Vagina (tissue), 2 donors: Measurements from ENCODE around the gene TMOD2. TPM values are rescaled to one million over a fixed set of nuclear protein-coding genes. Genes with fewer than 3 reads are reported as not detected.

ENCODE experiments used
- DNase-seq, 2 donors: peaks; one replicate each; pipeline ENCODE4 v3.0.0-alpha.2; 2017; ENCODE audit errors: extremely low spot score in 2 of 2
- H3K27ac ChIP-seq: fragments of 200-600 bp; sonication (generic); one replicate; pipeline ENCODE4 v1.5.1; 2019
- H3K27me3 ChIP-seq: fragments of 200-600 bp; sonication (generic); one replicate; pipeline ENCODE4 v1.5.1; 2019
- H3K36me3 ChIP-seq, 2 donors: fragments of 200-600 bp; sonication (generic); one replicate each; pipeline ENCODE4 v1.5.1; 2017 to 2019
- H3K4me1 ChIP-seq: fragments of 200-600 bp; sonication (generic); one replicate; pipeline ENCODE4 v1.5.1; 2019
- H3K4me3 ChIP-seq, 2 donors: fragments of 200-600 bp; sonication (generic); 1 replicate in 1 of 2; 2 replicates in 1 of 2; pipeline ENCODE4 v1.5.1; 2016 to 2019
- H3K9me3 ChIP-seq: fragments of 200-600 bp; sonication (generic); one replicate; pipeline ENCODE4 v1.5.1; 2019
- CTCF ChIP-seq, 3 experiments: fragments of 450-650 bp in 2 of 3; fragments of 200-600 bp in 1 of 3; sonication (generic) in 1 of 3; IDR thresholded peaks; one replicate each; pipeline ENCODE4 v1.5.1; 2017 to 2019; ENCODE audit warnings: antibody characterized with exemption in 3 of 3, mild to moderate bottlenecking in 2 of 3, moderate library complexity in 2 of 3
- POLR2A ChIP-seq, 2 donors: fragments of 450-650 bp; IDR thresholded peaks; one replicate each; pipeline ENCODE4 v1.6.1; 2017; ENCODE audit warnings: antibody characterized with exemption in 2 of 2, mild to moderate bottlenecking in 2 of 2, moderate library complexity in 2 of 2
- POLR2AphosphoS5 ChIP-seq, 2 donors: sonication (generic); formaldehyde crosslinking; IDR thresholded peaks; one replicate each; pipeline ENCODE4 v1.9.0; 2017; ENCODE audit warnings: antibody characterized with exemption in 2 of 2, mild to moderate bottlenecking in 2 of 2, low read depth in 1 of 2; ENCODE audit not compliant: insufficient read depth in 1 of 2
- intact Hi-C: fragments of 100-400 bp; cut with DNase I; formaldehyde crosslinking; loops from one replicate; pipeline ENCODE4 v1.15.1; 2023
- total RNA-seq: library from RNA; depleted of rRNA; stranded (reverse); fragments of >200 nt; gene quantifications from one replicate; pipeline ENCODE4 v1.2.3, GENCODE V29; 2016

TMOD2 gene
- total RNA-seq, 1 donor from 2014 or later: 18.4 TPM

- TF ChIP-seq POLR2A (IDR thresholded peaks at IDR 0.05): no peak
- TF ChIP-seq CTCF (IDR thresholded peaks at IDR 0.05): no peak
- no peak for TF ChIP-seq POLR2AphosphoS5 (IDR thresholded peaks at IDR 0.05; ENCODE audit: insufficient read depth in 1 of 2, low read depth in 1 of 2)
- Histone ChIP-seq H3K27ac (no peak overlapping the region), H3K27me3 (no peaks in the 10 kb centered on the region), H3K4me3 (no peak overlapping the region), H3K36me3 (peaks cover 0 to 10% of the 10 kb centered on the region in 2 donors), H3K4me1 (no peaks in the 10 kb centered on the region), H3K9me3 (no peaks in the 10 kb centered on the region)
- intact Hi-C loops: no loop called here
- no peak for DNase-seq
Measured at GRCh38 chr15:51801391-51801835, 50.0 kb downstream of the TMOD2 start.

GRCh38 chr15:51802593-51802992 is 51.2 kb downstream of the TMOD2 start:
- Histone ChIP-seq H3K27me3 (no peaks in the 10 kb centered on the region), H3K27ac (no peak overlapping the region), H3K4me1 (no peaks in the 10 kb centered on the region), H3K4me3 (no peak overlapping the region), H3K9me3 (no peaks in the 10 kb centered on the region), H3K36me3 (peaks cover 0 to 21% of the 10 kb centered on the region in 2 donors)
- DNase-seq: no peak
- no peak for TF ChIP-seq POLR2A (IDR thresholded peaks at IDR 0.05)
- no peak for TF ChIP-seq POLR2AphosphoS5 (IDR thresholded peaks at IDR 0.05; ENCODE audit: insufficient read depth in 1 of 2, low read depth in 1 of 2)
- TF ChIP-seq CTCF (IDR thresholded peaks at IDR 0.05): no peak
- intact Hi-C loops: no loop called here

GRCh38 chr15:51803965-51804364 is 52.6 kb downstream of the TMOD2 start:
- no peak for TF ChIP-seq POLR2A (IDR thresholded peaks at IDR 0.05)
- no peak for TF ChIP-seq CTCF (IDR thresholded peaks at IDR 0.05)
- no peak for TF ChIP-seq POLR2AphosphoS5 (IDR thresholded peaks at IDR 0.05; ENCODE audit: insufficient read depth in 1 of 2, low read depth in 1 of 2)
- no peak for DNase-seq
- Histone ChIP-seq H3K4me1 (no peaks in the 10 kb centered on the region), H3K27ac (no peak overlapping the region), H3K36me3 (peaks cover 0 to 14% of the 10 kb centered on the region in 2 donors), H3K9me3 (no peaks in the 10 kb centered on the region), H3K27me3 (no peaks in the 10 kb centered on the region), H3K4me3 (no peak overlapping the region)
- intact Hi-C loops: no loop called here

- H3K27me3 ChIP-seq: no peaks in the 10 kb centered on the region
- no peak overlapping the region for H3K4me3 ChIP-seq
- DNase-seq: no peak
- H3K36me3 ChIP-seq: peaks cover 0 to 13% of the 10 kb centered on the region in 2 donors
- intact Hi-C loops: no loop called here
- no peaks in the 10 kb centered on the region for H3K9me3 ChIP-seq
- no peak for TF ChIP-seq POLR2AphosphoS5 (IDR thresholded peaks at IDR 0.05; ENCODE audit: insufficient read depth in 1 of 2, low read depth in 1 of 2)
- TF ChIP-seq POLR2A (IDR thresholded peaks at IDR 0.05): no peak
- no peaks in the 10 kb centered on the region for H3K4me1 ChIP-seq
- no peak overlapping the region for H3K27ac ChIP-seq
Measured at GRCh38 chr15:51806123-51806522, 54.7 kb downstream of the TMOD2 start.

GRCh38 chr15:51809457-51809856 is 58.1 kb downstream of the TMOD2 start:
- H3K4me3 ChIP-seq: no peak overlapping the region
- peaks cover 0 to 13% of the 10 kb centered on the region in 2 donors for H3K36me3 ChIP-seq
- TF ChIP-seq POLR2A (IDR thresholded peaks at IDR 0.05) (no peak), CTCF (IDR thresholded peaks at IDR 0.05) (no peak), POLR2AphosphoS5 (IDR thresholded peaks at IDR 0.05; ENCODE audit: insufficient read depth in 1 of 2, low read depth in 1 of 2) (no peak)
- H3K27me3 ChIP-seq: no peaks in the 10 kb centered on the region
- no peak for DNase-seq
- H3K4me1 ChIP-seq: no peaks in the 10 kb centered on the region
- no peak overlapping the region for H3K27ac ChIP-seq
- intact Hi-C loops: no loop called here
- H3K9me3 ChIP-seq: no peaks in the 10 kb centered on the region
